Activated CD4-positive, alpha-beta T cell treated with anti-CD3 and anti-CD28 coated beads for 1 hour (primary cell): ENCODE results near the gene NEK7.
"Not testable (repeated sequence)": the region's sequence is repeated elsewhere in the genome, so short reads cannot be mapped to it uniquely, and the experiment has no call there.

Experiments
- DNase-seq: peaks from one replicate; pipeline ENCODE4 v3.0.0-alpha.2; 2020

The NEK7 gene

DNA sequence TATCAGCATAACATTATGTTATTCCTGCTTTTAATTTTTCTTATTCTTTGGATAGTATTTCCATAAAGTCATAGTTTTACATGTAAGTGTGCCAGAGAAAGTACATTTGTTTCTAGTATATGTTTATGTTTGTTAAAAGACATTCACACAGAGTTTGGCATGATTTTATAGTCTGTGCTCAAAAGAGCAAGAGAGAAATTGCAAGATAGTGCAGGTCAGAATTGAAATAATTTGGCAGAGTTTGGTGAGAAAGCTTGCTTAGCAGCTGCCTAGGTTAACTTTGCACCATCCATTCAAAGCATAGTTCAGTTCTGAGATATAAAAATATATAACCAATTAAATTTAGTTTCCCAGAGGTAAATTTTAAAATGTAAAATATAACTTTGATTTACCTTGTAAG is 17.0 kb downstream of the NEK7 start:
- no peak for DNase-seq

DNA sequence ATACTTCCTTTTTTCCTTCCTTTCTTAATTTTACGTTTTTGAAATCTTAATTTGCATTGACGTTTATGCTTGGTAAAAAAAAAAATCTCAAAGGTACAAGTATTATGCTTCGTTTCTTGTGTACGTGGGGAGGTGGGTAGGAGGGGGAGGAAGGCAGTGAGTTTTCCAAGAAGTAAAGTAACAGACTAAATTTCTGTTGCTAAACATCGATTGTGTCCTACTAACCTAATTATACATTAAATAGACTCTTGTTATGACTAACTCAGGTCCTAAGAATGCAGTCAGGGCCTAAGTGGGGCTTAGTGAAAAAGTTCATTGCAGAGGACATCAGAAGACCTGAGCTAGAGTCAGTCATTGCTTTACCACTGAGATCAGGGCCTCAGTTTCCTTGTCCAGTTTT is 17.5 kb downstream of the NEK7 start:
- no peak for DNase-seq

DNA sequence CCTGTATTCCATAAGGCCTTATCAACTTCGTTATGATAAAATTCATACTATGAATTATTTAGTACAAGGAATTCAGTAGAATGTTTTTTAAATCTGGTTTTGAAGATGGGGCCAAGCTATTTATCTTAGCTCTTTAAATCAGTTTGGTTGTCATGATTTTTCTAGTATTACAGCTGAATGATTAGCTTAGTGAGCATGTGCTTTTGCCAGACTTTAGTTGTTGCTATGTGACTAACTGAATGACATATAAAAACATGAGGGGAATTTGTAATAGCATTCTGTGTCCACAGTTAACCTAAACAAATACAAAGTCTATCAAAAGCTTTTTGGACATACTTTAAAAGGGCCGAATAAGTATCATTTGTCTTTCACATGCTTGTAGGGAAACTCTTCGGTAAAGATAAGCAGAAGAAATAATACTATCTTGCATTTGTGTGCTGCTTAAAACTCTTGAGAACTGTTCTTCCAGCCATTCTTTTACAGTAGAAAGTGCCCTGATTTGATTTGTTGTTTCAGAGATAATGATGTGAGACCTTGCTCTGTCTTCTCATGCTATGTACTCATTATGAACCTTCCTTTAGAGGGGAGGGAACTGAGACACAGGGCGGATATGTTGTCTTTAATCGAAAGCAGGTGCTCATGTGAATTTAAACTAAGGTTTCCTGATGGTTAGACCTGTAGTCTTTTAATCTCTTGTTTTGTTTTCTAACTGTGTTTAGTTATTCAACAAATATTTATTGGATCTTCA is 18.8 kb downstream of the NEK7 start:
- DNase-seq = no peak

DNA sequence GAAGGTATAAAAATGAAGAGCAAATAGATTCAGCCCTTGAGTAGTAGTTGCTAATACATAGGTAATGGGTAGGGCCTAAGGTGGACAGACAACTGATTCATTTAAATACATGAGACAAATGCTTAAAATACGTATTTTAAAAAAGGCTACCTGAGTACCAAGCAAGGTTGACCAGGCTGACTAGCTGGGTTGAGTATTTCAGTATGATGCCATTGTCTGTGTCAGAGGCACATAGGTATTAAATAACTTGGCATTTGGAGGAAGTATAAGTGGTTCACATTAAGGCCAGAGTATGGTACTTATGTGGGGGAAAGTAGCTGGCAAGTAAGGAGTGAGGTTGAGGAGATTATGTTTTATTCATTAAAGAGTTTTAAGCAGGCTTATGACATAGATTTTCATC is 19.4 kb downstream of the NEK7 start:
- no peak for DNase-seq

- no peak for DNase-seq
Observed at GRCh38 chr1:198177546-198177945, 20.7 kb downstream of the NEK7 start.

DNA sequence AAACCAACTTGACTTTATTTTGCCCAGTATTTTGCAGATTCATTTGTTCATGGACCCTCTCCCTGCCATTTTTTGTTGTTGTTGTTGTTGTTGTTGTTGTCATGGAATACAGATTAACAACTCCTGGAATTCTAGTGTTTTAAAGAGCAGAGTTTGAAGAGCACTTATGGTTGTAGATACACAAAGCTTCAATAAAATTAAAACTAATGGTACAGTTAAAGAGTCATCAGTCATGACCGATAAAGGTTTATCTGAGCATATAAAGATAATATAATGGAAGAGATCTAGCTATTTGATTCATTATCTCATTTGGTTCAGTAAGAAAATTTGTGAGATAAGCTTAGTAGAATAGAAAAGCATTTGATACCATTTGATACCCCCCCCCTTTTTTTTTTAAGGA is 21.8 kb downstream of the NEK7 start:
- DNase-seq = no peak

- no peak for DNase-seq
Observed at GRCh38 chr1:198179556-198179981, 22.8 kb downstream of the NEK7 start.

DNA sequence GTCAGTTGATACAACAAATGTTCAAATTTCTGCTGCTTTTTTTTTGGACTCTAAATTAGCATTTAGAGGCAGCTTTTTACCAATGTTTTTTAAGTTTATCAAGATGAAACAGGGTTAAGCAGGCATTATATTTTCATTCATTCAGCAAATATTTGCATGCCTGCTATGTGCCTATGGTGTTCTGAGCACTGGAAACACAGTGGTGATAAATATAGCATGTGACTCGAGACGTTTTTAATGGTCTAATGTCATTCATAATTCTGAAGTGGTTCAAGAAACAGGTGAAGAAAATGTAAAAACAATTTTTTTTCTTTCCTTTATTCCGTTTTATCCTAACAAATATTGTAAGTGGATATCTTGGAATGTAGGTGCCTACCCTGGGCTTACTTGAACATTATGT is 26.8 kb downstream of the NEK7 start:
- no peak for DNase-seq

- DNase-seq = no peak
Observed at GRCh38 chr1:198184516-198184915, 27.7 kb downstream of the NEK7 start.

DNA sequence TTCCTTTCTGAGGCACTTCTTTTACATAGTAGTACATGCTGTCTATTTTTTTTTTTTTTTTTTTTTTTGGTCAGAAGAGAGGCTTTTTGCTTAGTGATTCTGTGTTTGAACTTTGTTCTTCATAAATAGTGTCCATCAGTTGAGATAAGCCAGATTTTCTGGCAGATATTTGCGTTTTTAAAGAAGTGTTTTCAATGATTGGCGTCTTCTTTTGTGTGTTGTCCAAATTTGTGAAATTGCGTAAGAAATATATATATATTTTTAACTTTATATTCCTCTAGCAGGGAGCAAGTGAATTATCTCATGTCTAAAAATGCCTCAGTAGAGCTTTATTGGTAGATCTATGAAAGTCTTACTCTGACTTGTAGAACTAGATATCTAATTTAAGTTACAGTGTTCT is 28.3 kb downstream of the NEK7 start:
- no peak for DNase-seq

- no peak for DNase-seq
Observed at GRCh38 chr1:198185759-198186158, 29.0 kb downstream of the NEK7 start.

DNA sequence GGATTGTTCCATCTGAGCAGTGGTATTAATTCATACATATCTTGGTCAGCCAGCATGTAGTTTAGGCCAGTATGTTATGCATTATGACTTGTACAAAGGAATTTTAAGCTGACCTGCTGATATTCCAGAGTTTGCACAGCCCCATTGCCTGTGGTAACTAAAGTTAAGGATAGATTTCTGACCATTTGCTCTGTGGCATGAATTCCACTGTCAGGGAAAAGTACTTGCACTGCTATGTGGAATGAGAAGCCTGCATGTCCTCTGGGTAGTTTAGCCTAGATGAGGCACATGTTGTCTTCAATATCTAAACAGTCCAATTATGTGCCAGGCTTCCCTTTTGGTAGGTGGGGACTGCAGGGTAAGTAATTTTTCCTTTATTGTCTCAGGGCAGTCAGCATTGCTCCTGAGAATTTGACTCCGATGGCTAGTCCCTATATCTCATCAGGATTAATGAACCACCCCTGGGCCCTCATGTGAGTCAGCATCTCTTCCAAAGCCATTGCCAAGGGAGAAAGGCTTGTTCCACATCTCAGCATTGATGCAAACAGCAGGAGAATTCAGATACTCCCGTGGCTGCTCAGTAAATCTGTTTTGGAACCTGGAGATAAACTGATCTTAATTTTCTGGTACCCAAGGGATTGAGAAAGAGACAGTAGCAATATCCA is 30.2 kb downstream of the NEK7 start:
- DNase-seq = no peak

GRCh38 chr1:198187973-198188588 is 31.3 kb downstream of the NEK7 start:
- no peak for DNase-seq

DNA sequence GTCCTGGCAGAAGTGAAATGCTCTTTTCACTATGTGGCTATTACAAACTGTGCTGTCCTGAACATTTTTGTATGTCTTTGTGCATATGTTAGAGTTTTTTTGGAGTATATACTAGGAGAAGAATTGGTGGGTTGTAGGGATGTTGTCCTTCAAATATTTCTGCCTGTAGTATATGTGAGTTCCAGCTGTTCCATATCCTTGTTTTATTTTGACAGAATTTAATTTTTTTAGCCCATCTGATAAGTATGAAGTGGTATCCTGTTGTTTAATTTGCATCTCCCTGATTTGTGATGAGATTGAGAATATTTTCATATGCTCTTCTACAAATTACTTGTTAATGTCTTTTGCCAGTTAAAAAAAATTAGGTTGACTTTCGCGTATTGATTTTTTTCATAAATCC is 34.3 kb downstream of the NEK7 start:
- no peak for DNase-seq

GRCh38 chr1:198193871-198194270 is 37.1 kb downstream of the NEK7 start:
- not testable (repeated sequence) for DNase-seq

DNA sequence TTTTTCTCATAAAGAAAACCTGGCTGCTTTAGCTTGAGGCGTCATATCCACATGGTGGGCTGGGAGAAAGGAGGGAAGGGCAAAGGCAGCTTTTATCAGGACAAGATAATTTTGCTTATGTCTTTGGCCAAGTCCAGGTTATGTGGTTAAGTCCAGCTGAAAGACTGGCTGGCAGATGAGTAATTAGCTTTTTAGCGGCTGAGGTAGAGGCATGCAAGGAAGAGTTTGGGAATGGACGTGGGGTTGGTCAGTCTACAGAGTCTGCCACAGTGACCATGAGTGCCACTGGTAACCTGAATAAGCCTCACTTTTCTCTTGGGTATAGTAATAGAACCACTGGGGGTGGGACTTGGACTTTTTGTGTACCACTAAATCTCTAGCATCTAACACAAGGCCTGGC is 39.8 kb downstream of the NEK7 start:
- DNase-seq = no peak

GRCh38 chr1:198197285-198197684 is 40.5 kb downstream of the NEK7 start:
- DNase-seq = no peak

- no peak for DNase-seq
Observed at GRCh38 chr1:198199105-198199504, 42.3 kb downstream of the NEK7 start.

- no peak for DNase-seq
Observed at GRCh38 chr1:198201956-198202784, 45.4 kb downstream of the NEK7 start.

DNA sequence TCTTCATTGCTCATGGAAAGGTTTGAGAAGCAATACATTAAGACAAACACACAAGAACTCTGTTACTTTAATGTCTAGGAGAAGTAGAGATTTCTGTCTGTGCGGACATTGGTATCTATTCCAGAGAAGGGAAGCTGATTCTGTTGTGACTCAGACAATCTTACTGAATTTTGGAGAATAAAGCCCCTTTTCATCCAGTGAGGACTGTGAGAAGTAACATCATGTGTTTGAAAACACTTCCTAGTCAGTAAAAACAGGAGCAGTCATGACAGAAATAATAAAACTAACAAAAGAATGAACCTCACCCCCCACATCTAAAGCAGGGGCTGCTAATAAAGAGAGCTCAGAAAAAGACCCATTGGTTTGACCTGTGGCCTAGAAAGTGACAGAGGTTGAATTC is 46.6 kb downstream of the NEK7 start:
- no peak for DNase-seq

- no peak for DNase-seq
Observed at GRCh38 chr1:198205016-198205684, 48.4 kb downstream of the NEK7 start.

DNA sequence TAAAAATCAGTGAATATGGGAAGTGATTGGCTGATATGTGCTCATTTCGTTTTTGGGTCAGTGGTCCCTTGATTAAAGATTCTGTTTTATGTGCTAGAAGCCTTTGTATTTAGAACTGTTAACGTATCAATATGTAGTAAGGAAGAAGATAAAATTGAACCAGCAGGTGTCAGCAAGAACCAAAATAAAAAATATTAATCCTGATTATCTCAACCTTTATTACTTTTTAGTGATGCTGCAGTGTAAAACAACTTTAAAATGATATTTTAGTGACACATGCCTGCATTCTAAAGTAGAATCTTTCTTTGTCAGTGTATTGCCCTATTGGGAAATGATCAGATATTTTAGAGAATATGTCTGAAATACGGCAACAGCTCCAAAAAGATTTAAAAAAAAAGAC is 49.5 kb downstream of the NEK7 start:
- DNase-seq = no peak

GRCh38 chr1:198211696-198212095 is 54.9 kb downstream of the NEK7 start:
- no peak for DNase-seq
